GM23338 (cell line): ENCODE results near the gene CACNA2D3. TPM values are rescaled to one million over a fixed set of nuclear protein-coding genes. Genes with fewer than 3 reads are reported as not detected.

Source experiments
- ATAC-seq: fragments of 200-7000 bp; cut with Tn5 transposase; 3 replicates; pipeline ENCODE4 v1.9.1; 2020
- DNase-seq: peaks from one replicate; pipeline ENCODE4 v3.0.0-alpha.2; 2015; ENCODE audit warnings: low spot score
- H2AFZ ChIP-seq: fragments of 200-600 bp; sonication (generic); 2 replicates; pipeline ENCODE4 v1.8.0; 2016; ENCODE audit warnings: antibody characterized with exemption, mild to moderate bottlenecking, moderate library complexity
- H3F3A ChIP-seq: fragments of 200-600 bp; sonication (generic); replicated peaks from 2 replicates; pipeline ENCODE4 v1.8.0; 2017; ENCODE audit warnings: antibody characterized with exemption, mixed run types, low read depth
- H3K27ac ChIP-seq: fragments of 200-600 bp; sonication (generic); 2 replicates; pipeline ENCODE4 v1.6.1; 2016; ENCODE audit warnings: low read depth
- H3K27me3 ChIP-seq: fragments of 200-600 bp; sonication (generic); 2 replicates; pipeline ENCODE4 v1.8.0; 2016; ENCODE audit warnings: mild to moderate bottlenecking, mixed run types, moderate library complexity; ENCODE audit not compliant: insufficient read depth
- H3K36me3 ChIP-seq: fragments of 200-600 bp; sonication (generic); 2 replicates; pipeline ENCODE4 v1.8.0; 2016; ENCODE audit warnings: mild to moderate bottlenecking; ENCODE audit not compliant: insufficient read depth
- H3K4me1 ChIP-seq: fragments of 200-600 bp; sonication (generic); 2 replicates; pipeline ENCODE4 v1.8.0; 2016; ENCODE audit warnings: mild to moderate bottlenecking, moderate library complexity; ENCODE audit not compliant: insufficient read depth
- H3K4me2 ChIP-seq: fragments of 200-600 bp; sonication (generic); 2 replicates; pipeline ENCODE4 v1.7.1; 2017; ENCODE audit warnings: mixed run types
- H3K4me3 ChIP-seq: fragments of 200-600 bp; sonication (generic); 2 replicates; pipeline ENCODE4 v1.6.1; 2016; ENCODE audit warnings: mixed run types
- H3K79me2 ChIP-seq: fragments of 200-600 bp; sonication (generic); replicated peaks from 2 replicates; pipeline ENCODE4 v1.8.0; 2017; ENCODE audit warnings: mild to moderate bottlenecking; ENCODE audit not compliant: insufficient read depth
- H3K9me2 ChIP-seq: fragments of 200-600 bp; sonication (generic); 2 replicates; pipeline ENCODE4 v1.8.0; 2017; ENCODE audit not compliant: insufficient read depth
- H4K20me1 ChIP-seq: fragments of 200-600 bp; sonication (generic); replicated peaks from 2 replicates; pipeline ENCODE4 v1.8.0; 2017; ENCODE audit warnings: mild to moderate bottlenecking; ENCODE audit not compliant: insufficient read depth
- H3K27ac Mint-ChIP-seq: 2 replicates; pipeline ENCODE4 v1.8.0; 2020; ENCODE audit warnings: inconsistent platforms, mild to moderate bottlenecking, moderate library complexity, mixed read lengths
- H3K27me3 Mint-ChIP-seq: 3 replicates; pipeline ENCODE4 v1.8.0; 2022; ENCODE audit warnings: low read depth, mild to moderate bottlenecking, moderate library complexity, mixed read lengths, inconsistent platforms; ENCODE audit not compliant: insufficient read depth, poor library complexity
- H3K36me3 Mint-ChIP-seq: 3 replicates; pipeline ENCODE4 v1.8.0; 2021; ENCODE audit warnings: low read depth, mild to moderate bottlenecking, inconsistent platforms, moderate library complexity, mixed read lengths
- H3K4me1 Mint-ChIP-seq: 3 replicates; pipeline ENCODE4 v1.8.0; 2020; ENCODE audit warnings: mild to moderate bottlenecking, inconsistent platforms, mixed read lengths
- H3K4me3 Mint-ChIP-seq: 3 replicates; pipeline ENCODE4 v1.8.0; 2021; ENCODE audit warnings: moderate library complexity, mild to moderate bottlenecking, inconsistent platforms, mixed read lengths
- H3K9me3 Mint-ChIP-seq: 3 replicates; pipeline ENCODE4 v1.8.0; 2020; ENCODE audit warnings: moderate library complexity, mild to moderate bottlenecking, inconsistent platforms, mixed read lengths
- CREB1 ChIP-seq: fragments of 250-450 bp; sonication (Bioruptor Pico); IDR thresholded peaks from 2 replicates; pipeline ENCODE4 v1.5.0; 2020; ENCODE audit warnings: low read depth, mild to moderate bottlenecking, moderate library complexity
- ETS1 ChIP-seq: IDR thresholded peaks from 2 replicates; pipeline ENCODE4 v1.6.1; 2016; ENCODE audit warnings: antibody characterized with exemption
- EZH2 ChIP-seq: fragments of 200-600 bp; sonication (generic); IDR thresholded peaks from one replicate; pipeline ENCODE4 v1.8.0; 2017; ENCODE audit warnings: antibody characterized with exemption, mild to moderate bottlenecking, low read depth; ENCODE audit not compliant: unreplicated experiment
- EZH2phosphoT487 ChIP-seq: fragments of 200-600 bp; sonication (generic); IDR thresholded peaks from one replicate; pipeline ENCODE4 v1.8.1; 2018; ENCODE audit warnings: antibody characterized with exemption; ENCODE audit not compliant: unreplicated experiment
- JUNB ChIP-seq: IDR thresholded peaks from one replicate; pipeline ENCODE4 v1.6.1; 2016; ENCODE audit warnings: antibody characterized with exemption; ENCODE audit not compliant: unreplicated experiment
- NANOG ChIP-seq: IDR thresholded peaks from 2 replicates; pipeline ENCODE4 v1.6.1; 2016; ENCODE audit warnings: antibody characterized with exemption, borderline replicate concordance
- POLR2AphosphoS5 ChIP-seq: IDR thresholded peaks from 2 replicates; pipeline ENCODE4 v1.6.1; 2016; ENCODE audit warnings: antibody characterized with exemption, low read depth
- REST ChIP-seq: IDR thresholded peaks from one replicate; pipeline ENCODE4 v1.6.1; 2018; ENCODE audit warnings: antibody characterized with exemption; ENCODE audit not compliant: unreplicated experiment
- STAT1 ChIP-seq: IDR thresholded peaks from one replicate; pipeline ENCODE4 v1.6.1; 2016; ENCODE audit warnings: antibody characterized with exemption; ENCODE audit not compliant: unreplicated experiment
- ZNF114 ChIP-seq: fragments of 250-450 bp; sonication (Bioruptor Pico); IDR thresholded peaks from 2 replicates; pipeline ENCODE4 v1.5.0; 2020; ENCODE audit warnings: mild to moderate bottlenecking, moderate library complexity
- ZNF331 ChIP-seq: fragments of 250-450 bp; sonication (Bioruptor Pico); IDR thresholded peaks from 2 replicates; pipeline ENCODE4 v1.5.0; 2020; ENCODE audit warnings: low read depth, mild to moderate bottlenecking, moderate library complexity
- polyA plus RNA-seq: library from polyadenylated mRNA; unstranded; fragments of >200 nt; fragmentation: Nextera tagmentation; extraction: Ambion mirVana; gene quantifications from 2 replicates; pipeline ENCODE4 v1.2.1, GENCODE V29; 2016
- total RNA-seq: library from RNA; depleted of rRNA; stranded (reverse); fragments of >200 nt; shearing (Covaris generic); gene quantifications from 2 replicates; pipeline ENCODE4 v1.2.3, GENCODE V29; 2014

CACNA2D3 gene
- total and polyA plus RNA-seq, 2 experiments from 2014 or later, result 2.2 to 2.3 TPM

- ATAC-seq, result no peak
- no peak overlapping the region for H3K4me2 ChIP-seq
Observed at GRCh38 chr3:54570008-54570407, 447.7 kb downstream of the CACNA2D3 start.

More at GRCh38 chr3:54570008-54570407, 447.7 kb downstream of the CACNA2D3 start:
- Mint-ChIP-seq H3K27me3 (no peaks in the 10 kb centered on the region), H3K4me3 (no peak overlapping the region), H3K27ac (no peak overlapping the region), H3K9me3 (no peaks in the 10 kb centered on the region; the same call in 2 of the 3 replicates), H3K36me3 (no peaks in the 10 kb centered on the region), H3K4me1 (peaks cover 11% of the 10 kb centered on the region)
- Histone ChIP-seq H3K4me3 (no peak overlapping the region), H3K9me2 (no peaks in the 10 kb centered on the region), H2AFZ (no peak overlapping the region), H3K27me3 (no peaks in the 10 kb centered on the region), H3K36me3 (no peaks in the 10 kb centered on the region), H3F3A (no peaks in the 10 kb centered on the region), H3K79me2 (no peaks in the 10 kb centered on the region), H3K4me1 (peaks cover 4% of the 10 kb centered on the region), H3K27ac (no peak overlapping the region), H4K20me1 (no peaks in the 10 kb centered on the region)
- TF ChIP-seq EZH2, result no peak
- no peak for TF ChIP-seq ZNF114 (CRISPR knock-in tag)
- TF ChIP-seq EZH2phosphoT487, result no peak
- TF ChIP-seq POLR2AphosphoS5, result no peak
- no peak for TF ChIP-seq CREB1
- TF ChIP-seq REST, result no peak
- no peak for TF ChIP-seq ETS1
- TF ChIP-seq JUNB, result no peak
- TF ChIP-seq ZNF331 (CRISPR knock-in tag), result no peak
- no peak for TF ChIP-seq NANOG
- no peak for TF ChIP-seq STAT1
- DNase-seq, result no peak
